ENCODE results near the gene FBXW2.

- TF ChIP-seq CTCF (conservative IDR thresholded peaks at IDR 0.05 in 1 of 2, IDR thresholded peaks at IDR 0.05 in 1 of 2; ENCODE audit: low read depth in 1 of 2, low read length in 2 of 2) (no peak), EZH2 (IDR thresholded peaks at IDR 0.05; ENCODE audit: low read length, missing control alignments) (no peak)
Measured at GRCh38 chr9:120767451-120767850, 25.8 kb downstream of the FBXW2 start.
